ENCODE results near the gene KLHDC3. TPM values are rescaled to one million over a fixed set of nuclear protein-coding genes. Genes with fewer than 3 reads are reported as not detected.
"Not testable (repeated sequence)": the region's sequence is repeated elsewhere in the genome, so short reads cannot be mapped to it uniquely, and the experiment has no call there.

Gene KLHDC3
- total RNA-seq, 2 donors from 2014 or later = 64.0 to 65.6 TPM

GRCh38 chr6:43029120-43029519, 15.1 kb downstream of the KLHDC3 start:
- Mint-ChIP-seq H3K36me3 (ENCODE audit: low read depth) (peaks cover 99% of the 10 kb centered on the region), H3K27me3 (no peaks in the 10 kb centered on the region), H3K27ac (no peak overlapping the region), H3K9me3 (no peaks in the 10 kb centered on the region), H3K4me1 (peaks cover 13% of the 10 kb centered on the region), H3K4me3 (no peak overlapping the region)
- no peak for ATAC-seq (replicated peaks)

- H3K27me3 Mint-ChIP-seq = no peaks in the 10 kb centered on the region
- H3K4me1 Mint-ChIP-seq = peaks cover 5% of the 10 kb centered on the region
- no peak overlapping the region for H3K4me3 Mint-ChIP-seq
- no peak overlapping the region for H3K27ac Mint-ChIP-seq
- no peak for ATAC-seq (replicated peaks)
- no peaks in the 10 kb centered on the region for H3K9me3 Mint-ChIP-seq
- peaks cover 93% of the 10 kb centered on the region for H3K36me3 Mint-ChIP-seq (ENCODE audit: low read depth)
These were observed 18.3 kb downstream of the KLHDC3 start for GRCh38 chr6:43032326-43032725.

- no peak overlapping the region for H3K4me3 Mint-ChIP-seq
- H3K9me3 Mint-ChIP-seq = no peaks in the 10 kb centered on the region
- peaks cover 87% of the 10 kb centered on the region for H3K36me3 Mint-ChIP-seq (ENCODE audit: low read depth)
- H3K4me1 Mint-ChIP-seq = no peaks in the 10 kb centered on the region
- no peak for ATAC-seq (replicated peaks)
- no peaks in the 10 kb centered on the region for H3K27me3 Mint-ChIP-seq
- peak overlapping the region; percentile 9 for H3K27ac Mint-ChIP-seq
These were observed 19.6 kb downstream of the KLHDC3 start for GRCh38 chr6:43033496-43034189.

GRCh38 chr6:43034190-43034525, 20.1 kb downstream of the KLHDC3 start:
- H3K4me3 Mint-ChIP-seq = no peak overlapping the region
- H3K4me1 Mint-ChIP-seq = no peaks in the 10 kb centered on the region
- H3K27me3 Mint-ChIP-seq = no peaks in the 10 kb centered on the region
- H3K36me3 Mint-ChIP-seq (ENCODE audit: low read depth) = peaks cover 84% of the 10 kb centered on the region
- no peaks in the 10 kb centered on the region for H3K9me3 Mint-ChIP-seq
- no peak for ATAC-seq (replicated peaks)
- no peak overlapping the region for H3K27ac Mint-ChIP-seq

DNA sequence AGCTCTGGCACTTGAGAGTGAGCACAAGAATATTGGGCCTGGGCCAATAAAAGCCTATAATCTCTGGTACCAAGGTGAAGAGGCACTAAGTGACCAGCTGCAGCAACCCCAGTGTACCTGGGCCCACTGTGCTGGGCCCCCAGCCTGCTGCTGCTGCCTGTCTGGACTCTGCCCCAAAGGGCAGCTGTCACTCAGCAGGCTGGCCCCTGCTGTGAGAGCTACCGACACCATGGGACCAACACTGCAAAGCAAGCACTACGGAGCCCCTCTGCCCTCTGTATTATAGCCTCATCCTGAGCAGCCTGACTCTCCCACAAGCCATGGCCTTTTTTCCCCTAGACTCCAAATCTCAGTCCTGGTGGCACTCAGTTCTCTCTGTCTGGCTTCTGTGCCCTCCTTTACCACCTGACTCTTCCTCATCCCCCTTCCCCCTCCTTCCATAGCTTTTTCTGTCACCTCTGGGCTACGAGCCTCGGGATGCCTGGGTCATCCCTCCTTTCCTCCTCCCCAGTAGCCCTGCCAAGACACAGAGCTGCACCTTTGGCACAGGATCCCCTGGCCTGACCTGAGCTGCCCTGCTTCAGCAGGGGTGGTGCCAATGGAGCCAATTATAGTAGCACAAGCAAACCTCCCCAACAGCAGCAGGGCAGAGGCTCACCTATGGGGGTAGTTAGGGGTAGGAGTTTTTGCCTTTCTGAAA, 21.6 kb downstream of the KLHDC3 start:
- H3K4me1 Mint-ChIP-seq = no peaks in the 10 kb centered on the region
- peaks cover 79% of the 10 kb centered on the region for H3K36me3 Mint-ChIP-seq (ENCODE audit: low read depth)
- ATAC-seq (replicated peaks) = no peak
- no peaks in the 10 kb centered on the region for H3K27me3 Mint-ChIP-seq
- no peaks in the 10 kb centered on the region for H3K9me3 Mint-ChIP-seq
- H3K27ac Mint-ChIP-seq = no peak overlapping the region
- H3K4me3 Mint-ChIP-seq = no peak overlapping the region

DNA sequence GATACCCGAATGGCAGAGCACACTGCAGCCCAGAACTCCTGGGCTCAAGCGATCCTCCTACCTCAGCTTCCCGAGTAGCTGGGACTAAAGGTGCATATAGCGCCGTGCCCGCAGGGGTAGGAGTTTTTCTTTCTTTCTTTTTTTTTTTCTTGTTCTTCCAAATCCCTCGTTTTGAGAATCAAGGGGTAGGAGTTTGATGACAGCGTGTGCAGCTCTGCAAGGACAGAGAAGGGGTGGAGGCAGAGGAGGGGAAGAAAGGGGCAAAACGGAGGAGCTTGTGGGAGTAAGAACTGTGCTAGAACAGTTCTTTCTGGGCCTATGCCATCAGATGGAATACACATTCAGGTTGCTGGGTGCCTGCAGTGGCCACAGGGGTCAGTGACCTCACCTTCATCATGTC, 22.7 kb downstream of the KLHDC3 start:
- no peak overlapping the region for H3K27ac Mint-ChIP-seq
- H3K4me3 Mint-ChIP-seq = no peak overlapping the region
- no peak for ATAC-seq (replicated peaks)
- H3K36me3 Mint-ChIP-seq (ENCODE audit: low read depth) = peaks cover 77% of the 10 kb centered on the region
- no peaks in the 10 kb centered on the region for H3K27me3 Mint-ChIP-seq
- no peaks in the 10 kb centered on the region for H3K4me1 Mint-ChIP-seq
- no peaks in the 10 kb centered on the region for H3K9me3 Mint-ChIP-seq

DNA sequence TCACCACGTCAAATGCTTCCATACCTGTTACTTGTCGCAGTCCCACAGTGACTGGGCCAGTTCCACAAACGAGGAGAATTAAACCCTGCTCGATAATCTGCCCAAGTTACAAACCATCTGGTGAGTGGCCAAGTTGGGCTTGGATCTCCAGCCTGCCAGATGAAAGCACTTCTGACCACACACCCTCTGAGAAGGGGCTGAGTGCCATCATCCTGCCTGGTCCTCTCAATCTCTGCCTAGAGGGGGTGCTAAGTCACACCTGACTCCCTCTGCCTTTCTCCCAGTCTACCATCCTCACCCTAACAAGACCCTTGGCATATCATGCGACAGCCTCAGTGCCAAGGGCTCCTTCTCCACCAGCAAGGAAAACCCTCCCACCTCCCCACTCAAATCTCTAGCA, 23.1 kb downstream of the KLHDC3 start:
- no peaks in the 10 kb centered on the region for H3K4me1 Mint-ChIP-seq
- peaks cover 76% of the 10 kb centered on the region for H3K36me3 Mint-ChIP-seq (ENCODE audit: low read depth)
- no peak overlapping the region for H3K4me3 Mint-ChIP-seq
- H3K27me3 Mint-ChIP-seq = no peaks in the 10 kb centered on the region
- H3K27ac Mint-ChIP-seq = peak overlapping the region; percentile 12
- H3K9me3 Mint-ChIP-seq = no peaks in the 10 kb centered on the region
- no peak for ATAC-seq (replicated peaks)

GRCh38 chr6:43037706-43038105, 23.7 kb downstream of the KLHDC3 start:
- no peak for ATAC-seq (replicated peaks)
- H3K4me3 Mint-ChIP-seq = no peak overlapping the region
- H3K4me1 Mint-ChIP-seq = no peaks in the 10 kb centered on the region
- H3K27ac Mint-ChIP-seq = peak overlapping the region; percentile 12
- no peaks in the 10 kb centered on the region for H3K27me3 Mint-ChIP-seq
- peaks cover 76% of the 10 kb centered on the region for H3K36me3 Mint-ChIP-seq (ENCODE audit: low read depth)
- H3K9me3 Mint-ChIP-seq = no peaks in the 10 kb centered on the region

- Mint-ChIP-seq H3K4me1 (no peaks in the 10 kb centered on the region), H3K36me3 (ENCODE audit: low read depth) (peaks cover 76% of the 10 kb centered on the region), H3K9me3 (no peaks in the 10 kb centered on the region), H3K4me3 (no peak overlapping the region), H3K27ac (peak overlapping the region; percentile 44), H3K27me3 (no peaks in the 10 kb centered on the region)
- ATAC-seq (replicated peaks) = no peak
These were observed 24.7 kb downstream of the KLHDC3 start for GRCh38 chr6:43038727-43039126.

GRCh38 chr6:43040542-43041257, 26.7 kb downstream of the KLHDC3 start:
- Mint-ChIP-seq H3K4me3 (no peak overlapping the region), H3K36me3 (ENCODE audit: low read depth) (peaks cover 78% of the 10 kb centered on the region), H3K27ac (peak overlapping the region; percentile 73), H3K4me1 (no peaks in the 10 kb centered on the region), H3K9me3 (no peaks in the 10 kb centered on the region), H3K27me3 (no peaks in the 10 kb centered on the region)
- ATAC-seq (replicated peaks) = no peak

DNA sequence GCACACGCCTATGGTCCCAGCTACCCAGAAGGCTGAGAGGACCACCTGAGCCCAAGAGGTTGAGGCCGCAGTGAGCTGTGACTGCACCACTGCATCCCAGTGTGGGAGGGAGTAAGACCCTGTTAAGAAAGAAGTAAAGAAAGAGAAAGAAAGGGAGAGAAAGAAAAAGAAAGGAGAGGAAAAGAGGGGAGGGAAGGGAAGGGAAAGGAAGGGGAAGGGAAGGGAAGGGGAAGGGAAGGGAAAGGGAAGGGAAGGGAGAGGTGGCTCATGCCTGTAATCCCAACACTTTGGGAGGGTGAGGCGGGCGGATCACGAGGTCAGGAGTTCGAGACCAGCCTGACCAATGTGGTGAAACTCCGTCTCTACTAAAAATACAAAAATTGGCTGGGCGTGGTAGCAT, 27.4 kb downstream of the KLHDC3 start:
- H3K9me3 Mint-ChIP-seq; H3K4me3 Mint-ChIP-seq; H3K27me3 Mint-ChIP-seq; ATAC-seq (replicated peaks); H3K4me1 Mint-ChIP-seq; H3K27ac Mint-ChIP-seq: not testable (repeated sequence)
- H3K36me3 Mint-ChIP-seq (ENCODE audit: low read depth) = peaks cover 81% of the 10 kb centered on the region

DNA sequence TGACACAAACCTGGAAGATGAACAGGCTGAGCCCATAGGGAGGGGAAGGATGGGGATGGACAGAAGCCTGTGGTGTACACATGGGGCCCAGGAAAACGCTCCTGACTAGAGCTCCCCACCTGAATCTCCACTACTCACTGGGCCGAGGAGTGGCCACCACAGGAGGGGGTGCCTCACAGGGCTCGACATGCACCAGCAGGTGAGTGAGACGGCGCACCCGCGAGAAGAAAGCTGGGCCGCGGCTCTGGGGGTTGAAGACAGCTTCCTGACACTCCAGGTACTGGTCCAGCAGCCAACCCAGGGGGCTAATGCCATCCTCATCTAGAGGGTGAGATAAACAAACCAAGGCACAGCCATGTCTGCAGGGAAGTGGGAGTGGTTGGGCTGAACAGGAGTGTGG, 29.3 kb downstream of the KLHDC3 start:
- H3K4me1 Mint-ChIP-seq = no peaks in the 10 kb centered on the region
- H3K9me3 Mint-ChIP-seq = no peaks in the 10 kb centered on the region
- H3K27ac Mint-ChIP-seq = no peak overlapping the region
- no peak overlapping the region for H3K4me3 Mint-ChIP-seq
- ATAC-seq (replicated peaks) = no peak
- H3K27me3 Mint-ChIP-seq = no peaks in the 10 kb centered on the region
- peaks cover 80% of the 10 kb centered on the region for H3K36me3 Mint-ChIP-seq (ENCODE audit: low read depth)

DNA sequence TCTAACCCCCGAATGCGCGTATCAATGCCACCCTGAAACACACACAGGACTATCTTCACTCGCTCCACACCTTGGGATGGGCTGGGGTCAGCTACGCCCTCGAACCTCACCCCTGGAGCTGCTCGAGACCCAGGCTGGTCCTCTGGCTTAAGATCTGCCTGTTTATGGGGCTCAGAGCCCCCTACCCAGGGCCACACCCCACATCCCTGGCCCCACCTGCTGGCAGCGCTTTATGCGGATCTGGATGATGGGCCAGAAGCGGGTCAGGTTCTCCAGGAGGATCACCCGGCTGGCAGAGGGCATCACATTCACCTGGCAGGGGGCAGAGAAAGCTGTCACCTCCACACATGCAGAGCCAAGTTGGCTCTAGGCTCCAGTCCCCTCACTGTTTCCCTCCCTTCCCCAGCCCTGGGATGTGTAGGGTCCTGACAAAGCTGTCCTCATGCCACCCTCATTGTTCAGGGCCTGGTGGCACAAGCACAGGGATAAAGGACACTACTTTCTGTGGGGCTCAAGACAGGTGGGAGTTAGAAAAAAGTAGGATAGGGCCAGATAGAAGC, 31.4 kb downstream of the KLHDC3 start:
- Mint-ChIP-seq H3K4me3 (no peak overlapping the region), H3K4me1 (peaks cover 3% of the 10 kb centered on the region), H3K36me3 (ENCODE audit: low read depth) (peaks cover 90% of the 10 kb centered on the region), H3K27ac (peak overlapping the region; percentile 43), H3K27me3 (no peaks in the 10 kb centered on the region), H3K9me3 (no peaks in the 10 kb centered on the region)
- no peak for ATAC-seq (replicated peaks)

DNA sequence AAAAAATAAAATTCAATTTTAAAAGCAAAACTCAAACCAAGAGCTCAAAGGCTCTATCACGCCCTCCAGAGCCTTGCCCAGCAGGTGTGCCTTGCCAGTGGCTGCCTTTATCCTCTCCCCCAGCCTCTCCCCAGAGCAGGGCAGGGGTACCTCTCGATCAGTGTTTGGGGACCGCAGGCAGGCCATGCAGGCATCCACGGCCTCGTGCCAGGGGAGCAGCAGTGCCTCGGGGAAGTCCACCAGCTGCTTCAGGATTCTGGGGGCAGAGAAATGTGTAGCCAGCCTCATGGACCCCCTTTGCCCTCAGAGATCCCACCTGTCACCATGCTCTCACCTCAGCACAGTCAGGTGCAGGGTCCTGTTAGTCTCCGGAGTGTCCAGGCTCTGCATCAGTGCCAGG, 33.9 kb downstream of the KLHDC3 start:
- Mint-ChIP-seq H3K9me3 (no peaks in the 10 kb centered on the region), H3K36me3 (ENCODE audit: low read depth) (peaks cover 87% of the 10 kb centered on the region), H3K4me1 (peaks cover 21% of the 10 kb centered on the region), H3K4me3 (no peak overlapping the region), H3K27me3 (no peaks in the 10 kb centered on the region), H3K27ac (no peak overlapping the region)
- no peak for ATAC-seq (replicated peaks)

GRCh38 chr6:43050981-43051380, 36.9 kb downstream of the KLHDC3 start:
- Mint-ChIP-seq H3K4me3 (no peak overlapping the region), H3K27me3 (no peaks in the 10 kb centered on the region), H3K4me1 (peaks cover 24% of the 10 kb centered on the region), H3K27ac (peak overlapping the region; percentile 34), H3K9me3 (no peaks in the 10 kb centered on the region), H3K36me3 (ENCODE audit: low read depth) (peaks cover 72% of the 10 kb centered on the region)
- no peak for ATAC-seq (replicated peaks)

Data from activated T-helper 17 cell treated with anti-CD3 and anti-CD28 coated beads, Interleukin-2, amount 50 U/mL, for 72 hours (primary cell).